GM19455 (cell line): Measurements from ENCODE around the gene GRM7.

Source experiments
- ATAC-seq: cut with Tn5 transposase; IDR thresholded peaks from one replicate; pipeline ENCODE4 v1.9.1; 2021; ENCODE audit not compliant: unreplicated experiment

GRM7 gene

GRCh38 chr3:7226393-7226792 lies 365.5 kb downstream of the GRM7 start:
- ATAC-seq: no peak

DNA sequence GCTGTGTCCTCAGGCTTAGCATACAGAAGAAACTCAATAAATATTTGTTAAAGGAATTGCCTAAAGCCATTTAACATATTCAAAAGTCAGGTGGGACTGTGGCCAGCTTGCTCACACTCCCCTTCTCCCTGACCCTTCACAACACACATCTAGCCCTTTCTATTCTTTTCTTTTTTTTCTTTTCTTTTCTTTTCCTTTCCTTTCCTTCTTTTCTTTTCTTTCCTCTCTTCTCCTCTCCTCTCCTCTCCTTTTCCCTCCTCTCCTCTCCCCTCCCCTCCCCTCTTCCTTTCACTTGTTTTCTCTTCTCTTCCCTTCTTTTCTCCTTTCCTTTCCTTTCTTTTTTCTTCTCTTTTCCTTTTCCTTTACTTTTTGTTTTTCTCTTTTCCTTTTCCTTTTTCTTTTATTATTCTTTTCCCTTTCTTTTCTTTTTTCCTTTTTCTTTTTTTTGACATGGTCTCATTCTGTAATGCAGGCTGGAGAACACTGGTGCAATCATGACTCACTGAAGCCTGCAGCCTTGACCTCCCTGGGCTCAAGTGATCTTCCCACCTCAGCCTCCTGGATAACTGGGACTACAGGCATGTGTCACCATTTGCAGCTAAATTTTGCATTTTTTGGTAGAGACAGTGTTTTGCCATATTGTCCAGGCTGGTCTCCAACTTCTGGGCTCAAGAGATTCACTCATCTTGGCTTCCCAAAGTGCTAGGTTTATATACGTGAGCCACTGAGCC lies 377.8 kb downstream of the GRM7 start:
- ATAC-seq: no peak

- ATAC-seq: no peak
Measured at GRCh38 chr3:7241584-7242302, 380.8 kb downstream of the GRM7 start.

DNA sequence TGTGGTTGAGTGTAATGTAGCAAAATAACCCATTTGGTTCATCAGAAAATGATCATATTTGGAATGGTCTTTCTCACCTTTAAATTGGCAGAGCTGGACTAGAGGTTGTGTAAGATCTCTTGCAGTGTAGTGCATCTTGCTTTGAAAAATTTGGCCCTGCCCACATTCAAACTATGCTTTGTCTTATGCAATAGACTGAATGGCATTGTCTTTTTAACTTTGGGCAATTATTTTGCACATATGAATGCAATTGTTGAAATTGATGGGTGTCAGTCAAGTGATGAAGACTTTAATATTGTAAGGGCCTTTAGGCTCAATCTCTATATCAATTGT lies 381.4 kb downstream of the GRM7 start:
- no peak for ATAC-seq

DNA sequence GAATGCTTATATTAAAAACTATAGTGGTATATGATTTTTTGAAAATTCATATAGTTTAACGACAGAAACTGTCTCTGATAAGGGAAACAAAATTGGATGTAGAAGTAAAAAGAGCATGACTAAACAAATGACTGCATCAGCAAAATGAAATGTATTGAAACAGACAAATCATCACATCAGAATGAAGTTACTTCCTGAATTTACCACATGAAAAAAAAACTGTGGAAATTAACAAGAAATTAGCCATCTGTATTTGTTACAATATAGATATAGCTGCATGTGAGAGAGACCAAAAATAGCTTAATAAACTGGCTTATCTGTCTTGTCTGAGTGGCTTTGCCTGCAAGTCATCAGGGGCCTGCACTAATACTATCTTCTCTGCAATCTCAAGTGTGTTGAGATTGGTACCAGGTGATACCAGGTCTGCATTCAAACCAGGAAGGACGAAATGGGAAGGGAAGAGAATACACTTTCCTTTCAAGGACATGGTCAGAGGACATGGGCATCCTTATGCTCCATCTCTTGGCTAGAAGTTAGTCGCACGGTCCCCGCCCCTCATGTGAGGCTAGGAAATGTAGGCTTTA lies 388.7 kb downstream of the GRM7 start:
- no peak for ATAC-seq

DNA sequence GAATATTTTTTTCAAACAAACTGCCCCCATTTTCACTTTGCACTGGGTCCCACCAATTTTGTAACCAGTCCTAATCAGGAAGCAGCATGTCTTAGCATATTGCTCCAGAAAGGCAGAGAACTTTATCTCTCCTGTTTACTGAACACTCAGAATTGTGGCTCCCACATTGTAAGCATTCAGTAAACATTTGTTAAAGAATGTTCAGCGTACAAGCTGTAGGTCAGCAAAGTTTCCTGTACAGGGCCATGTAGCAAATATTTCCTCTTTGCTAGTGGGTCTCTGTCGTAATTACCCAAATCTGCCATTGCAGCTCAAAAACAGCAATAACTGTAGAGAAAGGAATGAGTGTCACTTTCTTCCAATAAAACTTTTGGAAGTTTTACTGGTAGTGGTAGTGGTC lies 393.3 kb downstream of the GRM7 start:
- ATAC-seq: no peak

DNA sequence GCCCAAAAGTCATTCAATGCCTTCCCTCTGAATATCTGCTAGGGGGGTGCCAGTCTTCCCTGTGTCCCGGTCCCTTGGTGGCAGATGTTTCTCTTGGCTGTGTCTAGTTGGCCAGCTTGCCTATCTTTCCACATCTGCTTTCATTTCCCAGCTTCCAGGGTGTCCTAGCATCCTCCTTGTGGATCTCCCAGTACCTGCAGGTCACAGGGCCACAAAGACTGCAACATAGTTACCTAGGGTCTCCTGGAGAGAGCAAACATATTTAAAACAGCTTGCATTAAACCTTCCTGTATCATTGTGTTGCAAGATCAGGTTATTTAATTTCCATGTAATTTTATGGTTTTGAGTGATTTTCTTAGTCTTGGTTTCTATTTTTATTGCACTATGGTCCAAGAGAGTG lies 400.1 kb downstream of the GRM7 start:
- ATAC-seq: no peak

DNA sequence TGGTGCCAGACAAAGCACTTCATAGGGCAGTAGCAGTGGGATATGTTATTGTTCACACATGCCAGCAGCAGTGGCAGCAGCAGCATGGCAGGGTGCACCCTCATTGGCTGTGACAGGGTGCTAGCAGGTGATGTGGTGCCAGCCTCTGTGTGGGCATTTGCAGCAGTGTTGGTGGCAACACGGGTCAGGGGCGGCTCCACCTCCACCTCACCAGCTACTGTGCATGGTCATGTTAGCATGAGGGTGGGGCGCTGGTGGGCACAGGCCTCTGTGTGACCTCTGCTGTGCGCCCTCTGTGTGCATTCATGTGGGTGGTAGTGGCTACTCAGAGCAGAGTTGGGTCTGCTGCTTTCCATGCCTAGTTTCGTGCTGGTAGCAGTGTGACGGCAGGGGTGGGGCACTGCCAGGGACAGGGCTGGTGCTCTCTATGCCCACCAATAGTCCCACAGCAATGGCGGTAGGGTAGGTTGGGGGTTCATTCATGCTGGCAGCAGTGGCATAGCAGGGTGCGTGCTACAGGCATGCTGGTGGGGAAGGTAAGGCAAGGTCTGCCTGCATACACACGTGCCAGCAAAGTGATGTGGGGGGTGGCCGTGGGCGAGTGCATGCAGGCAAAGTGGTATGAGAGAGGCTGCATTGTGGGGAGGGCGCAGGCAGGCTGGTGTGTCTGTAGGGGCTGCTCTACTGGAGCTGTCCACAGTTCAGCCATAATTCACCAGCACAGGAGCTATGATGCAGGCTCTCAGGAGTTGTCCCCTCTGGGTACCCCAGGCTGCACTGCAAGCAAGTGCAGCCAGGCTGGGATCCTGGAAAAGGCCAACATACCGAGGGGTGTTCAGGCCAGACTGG lies 402.7 kb downstream of the GRM7 start:
- no peak for ATAC-seq

GRCh38 chr3:7264196-7264526 lies 403.2 kb downstream of the GRM7 start:
- no peak for ATAC-seq

GRCh38 chr3:7265736-7266135 lies 404.8 kb downstream of the GRM7 start:
- no peak for ATAC-seq

DNA sequence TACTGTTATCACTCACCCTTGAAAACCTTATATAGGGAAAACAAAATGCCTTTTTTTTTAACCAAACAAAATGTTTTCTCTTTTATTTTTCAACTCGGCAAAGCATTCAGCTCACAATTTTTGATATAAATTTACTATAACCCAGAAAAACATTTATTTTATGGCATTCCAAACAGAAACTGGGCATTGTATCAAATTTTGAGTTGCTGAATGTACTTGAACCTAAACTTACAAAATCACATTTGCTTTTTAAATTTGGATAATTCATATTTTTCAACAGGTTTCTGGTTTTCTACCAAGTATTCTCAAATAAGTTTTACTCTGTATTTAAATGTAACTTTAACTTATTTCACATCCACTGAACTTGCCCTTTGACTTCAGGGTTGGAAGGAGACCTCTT lies 405.6 kb downstream of the GRM7 start:
- no peak for ATAC-seq

GRCh38 chr3:7270731-7271130 lies 409.8 kb downstream of the GRM7 start:
- ATAC-seq: no peak

DNA sequence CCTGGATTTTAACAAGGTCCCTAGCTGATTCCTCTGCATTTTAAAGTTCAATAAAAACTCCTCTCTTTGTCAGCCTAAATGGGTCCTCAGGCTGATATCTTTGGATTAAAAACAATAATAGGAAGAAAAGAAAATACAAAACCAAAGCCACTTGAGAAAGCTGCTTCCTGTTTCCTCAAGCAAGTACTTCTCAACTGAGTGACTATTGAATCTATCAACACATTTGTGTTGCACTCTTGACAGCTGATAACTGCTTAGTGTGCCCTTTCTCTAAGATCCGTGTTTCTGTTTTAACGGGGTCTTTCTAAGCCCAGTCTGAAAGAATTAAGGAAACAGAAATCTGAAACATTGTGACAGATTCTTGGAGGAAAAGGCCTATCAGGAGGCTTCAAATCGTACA lies 410.7 kb downstream of the GRM7 start:
- no peak for ATAC-seq

DNA sequence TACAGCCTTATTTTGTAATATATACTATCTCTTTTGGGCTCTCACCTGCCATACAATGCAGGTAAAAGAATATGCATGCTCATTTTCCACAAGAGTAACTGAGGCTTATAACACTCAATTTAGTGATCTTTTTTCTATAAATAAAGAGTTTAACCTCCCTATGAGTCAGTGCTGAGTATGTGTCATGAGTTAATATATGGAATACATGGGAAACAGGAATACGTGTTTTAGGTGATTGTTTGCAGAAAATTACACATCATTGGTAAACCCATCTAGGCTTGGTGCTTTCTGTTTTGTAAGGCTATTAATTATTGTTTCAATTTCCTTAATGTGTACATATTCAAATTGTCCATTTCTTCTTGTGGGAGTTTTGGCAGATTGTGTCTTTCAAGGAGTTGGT lies 411.3 kb downstream of the GRM7 start:
- no peak for ATAC-seq

GRCh38 chr3:7275396-7275795 lies 414.5 kb downstream of the GRM7 start:
- ATAC-seq: no peak

- ATAC-seq: no peak
Measured at GRCh38 chr3:7280318-7280717, 419.4 kb downstream of the GRM7 start.

- no peak for ATAC-seq
Measured at GRCh38 chr3:7282988-7283387, 422.1 kb downstream of the GRM7 start.

- no peak for ATAC-seq
Measured at GRCh38 chr3:7285505-7285904, 424.6 kb downstream of the GRM7 start.

DNA sequence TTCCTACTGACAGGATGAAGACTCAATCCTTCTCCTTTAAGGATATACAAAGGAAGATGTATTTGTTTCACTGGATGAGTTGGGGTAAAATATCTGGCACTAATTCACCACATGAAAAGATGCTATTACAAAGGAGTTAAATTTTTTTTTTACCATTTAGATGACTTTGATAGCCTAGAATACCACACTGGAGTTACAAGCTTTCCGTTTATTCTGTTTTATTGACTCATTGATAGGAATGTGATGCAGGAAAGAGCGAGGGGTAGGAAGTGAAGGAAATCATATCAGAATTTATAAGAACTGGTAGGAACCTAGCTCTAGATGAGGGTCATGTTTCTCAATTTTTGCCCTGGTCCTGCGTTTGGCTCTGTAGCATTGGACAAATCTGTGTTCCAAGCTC lies 427.2 kb downstream of the GRM7 start:
- no peak for ATAC-seq

- no peak for ATAC-seq
Measured at GRCh38 chr3:7289121-7289520, 428.2 kb downstream of the GRM7 start.

DNA sequence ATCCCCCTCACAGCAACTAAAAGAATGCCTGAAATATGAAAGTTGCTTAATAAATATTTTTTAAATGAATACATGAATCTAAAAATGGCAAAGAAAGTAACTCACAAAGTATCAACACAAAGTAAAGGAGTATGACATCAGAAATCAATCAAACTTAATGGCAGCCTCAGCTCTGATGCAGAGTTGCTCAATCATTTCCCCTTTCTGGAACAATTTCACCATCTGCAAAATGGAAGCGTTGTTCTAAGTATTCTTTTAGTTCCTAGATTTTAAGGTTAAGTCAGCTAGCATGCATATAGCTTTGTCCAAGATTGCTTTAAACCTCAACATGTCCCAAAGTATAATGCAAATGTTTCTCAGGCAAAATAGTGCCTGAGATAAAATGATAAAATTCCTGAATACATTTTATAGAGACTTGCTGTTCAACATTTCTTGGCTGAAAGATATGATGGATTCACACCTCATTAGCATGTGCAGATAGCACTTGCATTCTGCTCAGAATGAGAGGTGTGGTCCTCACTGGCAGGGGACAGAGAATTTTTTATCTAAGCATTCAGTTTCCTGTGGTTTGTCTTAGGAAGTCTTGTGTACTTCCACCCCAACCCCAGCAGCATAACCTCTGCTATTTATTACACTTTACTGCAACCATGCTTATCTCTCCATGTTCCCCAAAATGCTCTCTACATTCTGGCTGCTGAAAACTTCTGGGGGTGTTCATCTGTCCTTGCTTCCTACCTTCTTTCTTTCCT lies 429.3 kb downstream of the GRM7 start:
- no peak for ATAC-seq
